ENCODE measurements around the gene IMPACT. TPM values are rescaled to one million over a fixed set of nuclear protein-coding genes. Genes with fewer than 3 reads are reported as not detected.

Gene IMPACT
- total RNA-seq, 2 donors from 2014 or later = 21.7 to 30.8 TPM

- DNase-seq (no peak), ATAC-seq (no peak)
- intact Hi-C loops (cut with DNase I, micrococcal nuclease) = no loop called here
Observed at GRCh38 chr18:24466771-24467170, 40.3 kb downstream of the IMPACT start.

GRCh38 chr18:24470022-24470618 is 43.6 kb downstream of the IMPACT start:
- no peak for ATAC-seq
- intact Hi-C loops (cut with DNase I, micrococcal nuclease) = no loop called here
- DNase-seq = no peak

- intact Hi-C loops (cut with DNase I, micrococcal nuclease) = no loop called here
- no peak for ATAC-seq
Observed at GRCh38 chr18:24470805-24471204, 44.3 kb downstream of the IMPACT start.

GRCh38 chr18:24472591-24472990 is 46.1 kb downstream of the IMPACT start:
- DNase-seq (no peak), ATAC-seq (no peak)

More at GRCh38 chr18:24470805-24471204, 44.3 kb downstream of the IMPACT start:
- no peak for DNase-seq

GRCh38 chr18:24474406-24474805 is 47.9 kb downstream of the IMPACT start:
- no peak for DNase-seq
- intact Hi-C loops (cut with DNase I, micrococcal nuclease) = no loop called here
- ATAC-seq = no peak

More at GRCh38 chr18:24472591-24472990, 46.1 kb downstream of the IMPACT start:
- intact Hi-C loops (cut with DNase I, micrococcal nuclease) = no loop called here

GRCh38 chr18:24475926-24476589 is 49.6 kb downstream of the IMPACT start:
- intact Hi-C loops (cut with DNase I, micrococcal nuclease) = no loop called here
- DNase-seq (no peak), ATAC-seq (no peak)

GRCh38 chr18:24479371-24479770 is 52.9 kb downstream of the IMPACT start:
- intact Hi-C loops (cut with DNase I, micrococcal nuclease) = no loop called here
- DNase-seq = no peak
- no peak for ATAC-seq

- DNase-seq (no peak), ATAC-seq (no peak)
- intact Hi-C loops (cut with DNase I, micrococcal nuclease) = no loop called here
Observed at GRCh38 chr18:24482821-24483220, 56.4 kb downstream of the IMPACT start.

GRCh38 chr18:24485681-24486080 is 59.2 kb downstream of the IMPACT start:
- intact Hi-C loops (cut with DNase I, micrococcal nuclease) = loop anchor here in 1 of 2 donors (5.0 kb wide), 1 partner anchor 128 kb away; no protein-coding TSS in a partner anchor
- ATAC-seq = no peak
- no peak for DNase-seq

- intact Hi-C loops (cut with DNase I, micrococcal nuclease) = loop anchor here in 1 of 2 donors (5.0 kb wide), 1 partner anchor 129 kb away; no protein-coding TSS in a partner anchor
- ATAC-seq (no peak), DNase-seq (no peak)
Observed at GRCh38 chr18:24486684-24487083, 60.2 kb downstream of the IMPACT start.

- intact Hi-C loops (cut with DNase I, micrococcal nuclease) = loop anchor here in 1 of 2 donors (5.0 kb wide), 1 partner anchor 132 kb away; no protein-coding TSS in a partner anchor
- DNase-seq (no peak), ATAC-seq (peak; percentile 69)
Observed at GRCh38 chr18:24488824-24489493, 62.5 kb downstream of the IMPACT start.

- ATAC-seq = no peak
- intact Hi-C loops (cut with DNase I, micrococcal nuclease) = no loop called here
Observed at GRCh38 chr18:24490539-24490938, 64.1 kb downstream of the IMPACT start.

GRCh38 chr18:24491927-24492834 is 65.7 kb downstream of the IMPACT start:
- no peak for ATAC-seq
- peak in 1 of 2 donors; percentile 17 for DNase-seq
- intact Hi-C loops (cut with DNase I, micrococcal nuclease) = no loop called here

More at GRCh38 chr18:24490539-24490938, 64.1 kb downstream of the IMPACT start:
- DNase-seq = no peak

- ATAC-seq (no peak), DNase-seq (no peak)
- intact Hi-C loops (cut with DNase I, micrococcal nuclease) = no loop called here
Observed at GRCh38 chr18:24494586-24494985, 68.1 kb downstream of the IMPACT start.

- ATAC-seq (no peak), DNase-seq (no peak)
- intact Hi-C loops (cut with DNase I, micrococcal nuclease) = no loop called here
Observed at GRCh38 chr18:24497031-24497754, 70.7 kb downstream of the IMPACT start.

GRCh38 chr18:24499814-24500213 is 73.3 kb downstream of the IMPACT start:
- no peak for ATAC-seq
- no peak for DNase-seq
- intact Hi-C loops (cut with DNase I, micrococcal nuclease) = no loop called here

GRCh38 chr18:24500217-24500616 is 73.7 kb downstream of the IMPACT start:
- ATAC-seq = no peak
- intact Hi-C loops (cut with DNase I, micrococcal nuclease) = no loop called here

GRCh38 chr18:24500766-24501165 is 74.3 kb downstream of the IMPACT start:
- ATAC-seq = no peak
- DNase-seq = no peak
- intact Hi-C loops (cut with DNase I, micrococcal nuclease) = no loop called here

More at GRCh38 chr18:24500217-24500616, 73.7 kb downstream of the IMPACT start:
- DNase-seq = no peak
